ENCODE measurements around the gene ANKRD63.

ANKRD63 gene

GRCh38 chr15:40269604-40270003 lies 13.3 kb downstream of the ANKRD63 start:
- no peak overlapping the region for H3K4me3 ChIP-seq (replicated peaks; ENCODE audit: low read depth, low read length)
- DNase-seq (ENCODE audit: low read depth), result no peak
- TF ChIP-seq CTCF (IDR thresholded peaks at IDR 0.05; ENCODE audit: low read length, missing control alignments), result no peak

- no peak for DNase-seq (ENCODE audit: low read depth)
- H3K4me3 ChIP-seq (replicated peaks; ENCODE audit: low read depth, low read length), result no peak overlapping the region
- TF ChIP-seq CTCF (IDR thresholded peaks at IDR 0.05; ENCODE audit: low read length, missing control alignments), result no peak
Measured at GRCh38 chr15:40267670-40268069, 15.2 kb downstream of the ANKRD63 start.

- no peak overlapping the region for H3K4me3 ChIP-seq (replicated peaks; ENCODE audit: low read depth, low read length)
- DNase-seq (ENCODE audit: low read depth), result peak; percentile 87
- no peak for TF ChIP-seq CTCF (IDR thresholded peaks at IDR 0.05; ENCODE audit: low read length, missing control alignments)
Measured at GRCh38 chr15:40266828-40267304, 16.0 kb downstream of the ANKRD63 start.

- no peak for DNase-seq (ENCODE audit: low read depth)
- no peak overlapping the region for H3K4me3 ChIP-seq (replicated peaks; ENCODE audit: low read depth, low read length)
- no peak for TF ChIP-seq CTCF (IDR thresholded peaks at IDR 0.05; ENCODE audit: low read length, missing control alignments)
Measured at GRCh38 chr15:40265875-40266274, 17.0 kb downstream of the ANKRD63 start.

GRCh38 chr15:40265355-40265754 lies 17.5 kb downstream of the ANKRD63 start:
- H3K4me3 ChIP-seq (replicated peaks; ENCODE audit: low read depth, low read length), result no peak overlapping the region
- no peak for DNase-seq (ENCODE audit: low read depth)
- TF ChIP-seq CTCF (IDR thresholded peaks at IDR 0.05; ENCODE audit: low read length, missing control alignments), result no peak

- no peak for DNase-seq (ENCODE audit: low read depth)
- no peak overlapping the region for H3K4me3 ChIP-seq (replicated peaks; ENCODE audit: low read depth, low read length)
- TF ChIP-seq CTCF (IDR thresholded peaks at IDR 0.05; ENCODE audit: low read length, missing control alignments), result no peak
Measured at GRCh38 chr15:40264321-40265153, 18.3 kb downstream of the ANKRD63 start.

Measured in fibroblast of pulmonary artery (primary cell).